Measurements from ENCODE around the gene GLP2R.

GLP2R gene

GRCh38 chr17:9897372-9897968 is 71.7 kb downstream of the GLP2R start:
- TF ChIP-seq REST (IDR thresholded peaks at IDR 0.05; ENCODE audit: insufficient replicate concordance, low read depth) = no peak
- no peak for TF ChIP-seq CTCF (IDR thresholded peaks at IDR 0.05; ENCODE audit: insufficient read depth, low read length)
- no peak for TF ChIP-seq GABPA (IDR thresholded peaks at IDR 0.05; ENCODE audit: low read depth)
- TF ChIP-seq SPI1 (IDR thresholded peaks at IDR 0.05; ENCODE audit: borderline replicate concordance, low read depth) = no peak
- TF ChIP-seq POLR2AphosphoS5 (IDR thresholded peaks at IDR 0.05; ENCODE audit: low read depth) = no peak

GRCh38 chr17:9898812-9899211 is 73.1 kb downstream of the GLP2R start:
- Histone ChIP-seq H3K27ac (replicated peaks) (no peak overlapping the region), H3K4me3 (replicated peaks; ENCODE audit: insufficient read depth, low read length) (no peak overlapping the region), H3K27me3 (ENCODE audit: insufficient read depth, poor library complexity, severe bottlenecking) (no peaks in the 10 kb centered on the region)
- DNase-seq (ENCODE audit: low read depth in 1 of 2, low spot score in 1 of 2) = no peak
- no peak for TF ChIP-seq REST (IDR thresholded peaks at IDR 0.05; ENCODE audit: insufficient replicate concordance, low read depth)
- TF ChIP-seq SPI1 (IDR thresholded peaks at IDR 0.05; ENCODE audit: borderline replicate concordance, low read depth) = no peak
- TF ChIP-seq GABPA (IDR thresholded peaks at IDR 0.05; ENCODE audit: low read depth) = no peak
- TF ChIP-seq CTCF (IDR thresholded peaks at IDR 0.05; ENCODE audit: insufficient read depth, low read length) = no peak
- TF ChIP-seq POLR2AphosphoS5 (IDR thresholded peaks at IDR 0.05; ENCODE audit: low read depth) = no peak

More at GRCh38 chr17:9897372-9897968, 71.7 kb downstream of the GLP2R start:
- no peak for DNase-seq (ENCODE audit: low read depth in 1 of 2, low spot score in 1 of 2)
- Histone ChIP-seq H3K27me3 (ENCODE audit: insufficient read depth, poor library complexity, severe bottlenecking) (no peaks in the 10 kb centered on the region), H3K27ac (replicated peaks) (no peak overlapping the region), H3K4me3 (replicated peaks; ENCODE audit: insufficient read depth, low read length) (no peak overlapping the region)

- no peak for DNase-seq (ENCODE audit: low read depth in 1 of 2, low spot score in 1 of 2)
- no peak for TF ChIP-seq GABPA (IDR thresholded peaks at IDR 0.05; ENCODE audit: low read depth)
- TF ChIP-seq CTCF (IDR thresholded peaks at IDR 0.05; ENCODE audit: insufficient read depth, low read length) = no peak
- H3K27ac ChIP-seq (replicated peaks) = no peak overlapping the region
- no peaks in the 10 kb centered on the region for H3K27me3 ChIP-seq (ENCODE audit: insufficient read depth, poor library complexity, severe bottlenecking)
- no peak overlapping the region for H3K4me3 ChIP-seq (replicated peaks; ENCODE audit: insufficient read depth, low read length)
Measured at GRCh38 chr17:9899280-9900043, 73.7 kb downstream of the GLP2R start.
